Stomach (tissue), 9 donors: ENCODE results near the gene ETFB. TPM values are rescaled to one million over a fixed set of nuclear protein-coding genes. Genes with fewer than 3 reads are reported as not detected.
A peak's percentile ranks its signal among the peaks of the same experiment; 100 is the strongest.

Experiments
- DNase-seq, 2 donors: peaks; one replicate each; pipeline versions ENCODE4 v3.0.0 to v3.0.0-alpha.2; 2013 to 2019
- H3K27ac ChIP-seq, 5 donors: fragments of 200-600 bp in 4 of 5; sonication (generic) in 4 of 5; one replicate each; pipeline ENCODE4 v1.5.1; 2013 to 2019; ENCODE audit warnings: mild to moderate bottlenecking in 1 of 5, moderate library complexity in 1 of 5
- H3K27me3 ChIP-seq, 3 donors: fragments of 200-600 bp; sonication (generic); one replicate each; pipeline ENCODE4 v1.5.1; 2017 to 2019; ENCODE audit warnings: mixed run types in 1 of 3
- H3K36me3 ChIP-seq, 4 donors: fragments of 200-600 bp; sonication (generic); 1 replicate in 3 of 4; 2 replicates in 1 of 4; pipeline ENCODE4 v1.5.1; 2016 to 2019
- H3K4me1 ChIP-seq, 4 donors: fragments of 200-600 bp; sonication (generic); one replicate each; pipeline ENCODE4 v1.5.1; 2016 to 2019
- H3K4me3 ChIP-seq, 4 donors: fragments of 200-600 bp; sonication (generic) in 3 of 4; one replicate each; pipeline ENCODE4 v1.5.1; 2016 to 2019; ENCODE audit warnings: mild to moderate bottlenecking in 1 of 4
- H3K9me3 ChIP-seq, 4 donors: fragments of 200-600 bp; sonication (generic); one replicate each; pipeline ENCODE4 v1.5.1; 2016 to 2019
- EP300 ChIP-seq: sonication (generic); formaldehyde crosslinking; IDR thresholded peaks from one replicate; pipeline ENCODE4 v1.6.1; 2017; ENCODE audit warnings: antibody characterized with exemption
- POLR2A ChIP-seq, 4 donors: fragments of 450-650 bp; IDR thresholded peaks; one replicate each; pipeline ENCODE4 v1.6.1; 2016; ENCODE audit warnings: antibody characterized with exemption in 4 of 4, control low read depth in 2 of 4, mild to moderate bottlenecking in 1 of 4, moderate library complexity in 1 of 4
- POLR2AphosphoS5 ChIP-seq, 3 donors: sonication (generic); formaldehyde crosslinking; IDR thresholded peaks; one replicate each; pipeline ENCODE4 v1.6.1; 2016; ENCODE audit warnings: antibody characterized with exemption in 3 of 3
- WGBS, 5 donors: extraction: QIAGEN DNeasy Blood & Tissue Kit in 3 of 5; methylation state at CpG; one replicate each; pipeline versions ENCODE4 v1.1.5 to v1.1.7; 2013 to 2018; 5-methylcytosine and 5-hydroxymethylcytosine counted together
- intact Hi-C: fragments of 100-400 bp; cut with DNase I; formaldehyde crosslinking; loops from one replicate; pipeline ENCODE4 v1.15.1; 2023; ENCODE audit warnings: low total_unique reads
- polyA plus RNA-seq, 3 donors: library from polyadenylated mRNA; stranded (reverse); fragments of 200-250 nt; gene quantifications; one replicate each; pipeline ENCODE4 v1.2.3, GENCODE V29; 2013
- total RNA-seq, 5 donors: library from RNA; depleted of rRNA; stranded (reverse); fragments of >200 nt; gene quantifications; one replicate each; pipeline versions ENCODE4 v1.1.0 to v1.2.3, GENCODE V29; 2014 to 2016
- TF ChIP-seq, protein P1 (sequence below), 7 experiments: fragments of 450-650 bp in 4 of 7; fragments of 200-600 bp in 3 of 7; sonication (generic) in 3 of 7; IDR thresholded peaks; one replicate each; pipeline ENCODE4 v1.5.1; 2016 to 2019; ENCODE audit warnings: antibody characterized with exemption in 7 of 7, control low read depth in 2 of 7, mild to moderate bottlenecking in 1 of 7
- donor health status: healthy with polysubstance abuse.
- donor health status: Bipolar disorder and iron deficiency.
- donor health status: healthy.

Gene ETFB
- total and polyA plus RNA-seq, 8 donors, result 1.2 to 211 (median 105) TPM

DNA sequence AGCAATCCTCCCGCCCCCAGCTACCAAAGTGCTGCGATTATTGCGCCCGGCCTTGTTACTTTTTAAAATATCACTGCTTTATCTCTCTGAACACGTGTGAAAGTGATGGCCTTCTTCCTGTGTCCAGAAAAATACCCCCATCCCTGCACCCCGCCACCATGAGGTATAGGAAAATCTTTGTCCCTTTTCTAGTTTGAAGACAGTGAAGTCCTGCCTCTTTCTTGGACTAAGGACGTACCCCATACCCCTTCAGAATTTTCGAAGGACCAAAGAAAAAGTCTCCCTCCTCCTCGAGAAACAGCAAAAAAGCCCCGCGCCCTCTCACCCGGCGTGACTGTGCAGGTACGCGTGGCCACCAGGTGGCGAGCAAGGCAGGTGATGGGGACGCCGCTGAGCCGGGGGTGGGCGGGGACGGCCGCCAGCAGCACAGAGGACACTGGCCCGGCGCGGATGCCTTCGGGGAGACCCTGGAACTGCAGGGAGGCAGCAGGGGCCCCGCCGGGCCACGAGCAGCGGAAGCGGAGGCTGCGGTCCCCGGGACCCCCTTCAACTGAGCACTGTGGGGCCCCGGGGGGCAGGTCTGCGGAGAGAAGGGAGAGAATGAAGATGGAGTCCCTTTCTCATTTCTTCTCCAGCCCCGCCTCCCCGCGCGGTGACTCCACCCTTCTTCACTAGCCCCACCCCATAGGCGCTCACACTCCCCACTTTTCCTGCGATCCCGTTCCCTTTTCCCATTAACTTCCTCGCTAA is 27.4 kb downstream of the ETFB start:
- TF ChIP-seq POLR2AphosphoS5 (IDR thresholded peaks at IDR 0.05) (no peak), POLR2A (IDR thresholded peaks at IDR 0.05) (no peak)
- TF ChIP-seq, protein P1, sequence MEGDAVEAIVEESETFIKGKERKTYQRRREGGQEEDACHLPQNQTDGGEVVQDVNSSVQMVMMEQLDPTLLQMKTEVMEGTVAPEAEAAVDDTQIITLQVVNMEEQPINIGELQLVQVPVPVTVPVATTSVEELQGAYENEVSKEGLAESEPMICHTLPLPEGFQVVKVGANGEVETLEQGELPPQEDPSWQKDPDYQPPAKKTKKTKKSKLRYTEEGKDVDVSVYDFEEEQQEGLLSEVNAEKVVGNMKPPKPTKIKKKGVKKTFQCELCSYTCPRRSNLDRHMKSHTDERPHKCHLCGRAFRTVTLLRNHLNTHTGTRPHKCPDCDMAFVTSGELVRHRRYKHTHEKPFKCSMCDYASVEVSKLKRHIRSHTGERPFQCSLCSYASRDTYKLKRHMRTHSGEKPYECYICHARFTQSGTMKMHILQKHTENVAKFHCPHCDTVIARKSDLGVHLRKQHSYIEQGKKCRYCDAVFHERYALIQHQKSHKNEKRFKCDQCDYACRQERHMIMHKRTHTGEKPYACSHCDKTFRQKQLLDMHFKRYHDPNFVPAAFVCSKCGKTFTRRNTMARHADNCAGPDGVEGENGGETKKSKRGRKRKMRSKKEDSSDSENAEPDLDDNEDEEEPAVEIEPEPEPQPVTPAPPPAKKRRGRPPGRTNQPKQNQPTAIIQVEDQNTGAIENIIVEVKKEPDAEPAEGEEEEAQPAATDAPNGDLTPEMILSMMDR (IDR thresholded peaks at IDR 0.05), result peak in 5 of 7 experiments; percentile 78 to 93 (median 87)
- no peaks in the 10 kb centered on the region for H3K36me3 ChIP-seq

GRCh38 chr19:51337861-51338562 is 28.2 kb downstream of the ETFB start:
- no peaks in the 10 kb centered on the region for H3K9me3 ChIP-seq
- intact Hi-C loops, result loop anchor here (10.0 kb wide), 1 partner anchor 97 kb away; no protein-coding TSS in a partner anchor
- no peaks in the 10 kb centered on the region for H3K36me3 ChIP-seq
- no peak overlapping the region for H3K27ac ChIP-seq
- H3K27me3 ChIP-seq, result peaks cover 0 to 5% (median 0%) of the 10 kb centered on the region in 3 donors
- peaks cover 8 to 27% (median 24%) of the 10 kb centered on the region in 4 donors for H3K4me1 ChIP-seq
- no peak for TF ChIP-seq EP300
- TF ChIP-seq POLR2A (IDR thresholded peaks at IDR 0.05), result no peak
- TF ChIP-seq, protein P1 (IDR thresholded peaks at IDR 0.05), result no peak
- TF ChIP-seq POLR2AphosphoS5 (IDR thresholded peaks at IDR 0.05), result no peak
- no peak overlapping the region for H3K4me3 ChIP-seq
- DNase-seq, result no peak
- 81 to 92% (median 85%) methylated on average over 16 to 19 of the region's 19 CpGs for WGBS, 5 donors

More for the DNA sequence above, 27.4 kb downstream of the ETFB start:
- Histone ChIP-seq H3K4me3 (peak overlapping the region; percentile 55 to 83 (median 64)), H3K27ac (peak overlapping the region; percentile 16 to 87 (median 80)), H3K4me1 (peaks cover 8 to 27% (median 24%) of the 10 kb centered on the region in 4 donors), H3K9me3 (no peaks in the 10 kb centered on the region), H3K27me3 (peaks cover 0 to 5% (median 0%) of the 10 kb centered on the region in 3 donors)
- WGBS, 5 donors, result 3 to 4% (median 4%) methylated on average over 36 to 43 of the region's 43 CpGs
- DNase-seq, result peak; percentile 87 to 94
- intact Hi-C loops, result loop anchor here (10.0 kb wide), 1 partner anchor 96 kb away; no protein-coding TSS in a partner anchor

GRCh38 chr19:51337141-51337860 is 28.9 kb downstream of the ETFB start:
- no peaks in the 10 kb centered on the region for H3K9me3 ChIP-seq
- H3K4me1 ChIP-seq, result peaks cover 8 to 27% (median 24%) of the 10 kb centered on the region in 4 donors
- TF ChIP-seq POLR2A (IDR thresholded peaks at IDR 0.05), result no peak
- TF ChIP-seq EP300, result no peak
- no peak for TF ChIP-seq POLR2AphosphoS5 (IDR thresholded peaks at IDR 0.05)
- TF ChIP-seq, protein P1 (IDR thresholded peaks at IDR 0.05), result no peak
- H3K4me3 ChIP-seq, result no peak overlapping the region
- intact Hi-C loops, result loop anchor here (10.0 kb wide), 1 partner anchor 98 kb away; no protein-coding TSS in a partner anchor
- no peak for DNase-seq
- peaks cover 0 to 10% (median 0%) of the 10 kb centered on the region in 3 donors for H3K27me3 ChIP-seq
- 90 to 96% (median 94%) methylated on average over 6 to 13 of the region's 13 CpGs for WGBS, 5 donors
- H3K27ac ChIP-seq, result no peak overlapping the region
- peaks cover 0 to 6% (median 0%) of the 10 kb centered on the region in 4 donors for H3K36me3 ChIP-seq
